Activated CD4-positive, CD25-positive, alpha-beta regulatory T cell treated with anti-CD3 and anti-CD28 coated beads, Interleukin-2, amount 50 U/mL, for 16 hours (primary cell): ENCODE data around the gene PPP2R3B.
"Not testable (repeated sequence)": the region's sequence is repeated elsewhere in the genome, so short reads cannot be mapped to it uniquely, and the experiment has no call there.

Experiments used
- DNase-seq: peaks from one replicate; pipeline ENCODE4 v3.0.0-alpha.2; 2020; ENCODE audit warnings: low read depth, low spot score

The PPP2R3B gene

GRCh38 chrX:305781-306613, 80.7 kb downstream of the PPP2R3B start:
- not testable (repeated sequence) for DNase-seq

DNA sequence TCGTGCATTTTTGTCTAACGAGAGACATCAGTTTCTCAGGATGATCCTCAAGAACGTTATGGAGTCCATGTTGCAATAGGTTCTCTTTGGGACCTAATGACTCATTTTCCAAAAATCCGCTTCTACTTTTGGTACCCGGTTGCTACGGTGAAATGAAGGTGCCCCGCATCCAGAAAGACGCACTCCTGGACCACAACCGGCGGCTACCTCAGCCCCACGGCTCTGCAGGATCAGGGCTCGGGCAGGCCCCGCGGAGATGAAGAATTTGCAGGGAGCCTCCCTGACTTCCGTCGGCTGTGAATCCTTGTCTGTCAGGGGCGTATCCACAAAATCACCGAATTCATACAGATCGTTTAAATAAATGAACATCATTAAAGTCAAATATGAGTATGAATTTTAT, 83.7 kb downstream of the PPP2R3B start:
- DNase-seq: no peak

DNA sequence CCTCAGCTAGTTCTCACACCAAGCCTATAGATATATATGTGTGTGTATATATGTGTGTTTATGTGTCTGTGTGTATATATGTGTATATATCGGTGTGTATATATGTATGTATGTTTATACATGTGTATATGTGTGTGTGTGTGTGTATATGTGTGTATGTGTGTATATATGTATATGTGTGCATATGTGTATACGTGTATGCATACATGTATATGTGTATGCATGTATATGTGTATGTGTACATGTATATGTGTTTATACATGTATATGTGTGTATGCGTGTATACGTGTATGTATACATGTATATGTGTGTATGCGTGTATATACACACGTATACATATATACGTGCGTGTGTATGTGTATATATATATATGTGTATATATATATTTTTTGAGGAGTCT, 86.4 kb downstream of the PPP2R3B start:
- DNase-seq: no peak

DNA sequence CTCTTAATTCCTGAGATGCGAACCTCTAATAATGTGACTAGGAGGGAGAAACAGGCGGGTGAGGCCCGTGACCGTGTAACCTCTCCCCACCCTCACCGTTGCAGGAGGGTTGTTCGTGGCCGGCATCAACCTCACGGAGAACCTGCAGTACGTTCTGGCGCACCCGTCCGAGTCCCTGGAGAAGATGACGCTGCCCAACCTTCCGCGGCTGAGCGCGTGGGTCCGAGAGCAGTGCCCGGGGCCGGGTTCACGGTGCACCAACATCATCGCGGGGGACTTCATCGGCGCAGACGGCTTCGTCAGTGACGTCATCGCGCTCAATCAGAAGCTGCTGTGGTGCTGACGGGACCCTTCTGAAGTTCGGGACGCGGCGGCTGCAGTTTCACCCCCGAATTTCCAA, 87.7 kb downstream of the PPP2R3B start:
- DNase-seq: no peak

DNA sequence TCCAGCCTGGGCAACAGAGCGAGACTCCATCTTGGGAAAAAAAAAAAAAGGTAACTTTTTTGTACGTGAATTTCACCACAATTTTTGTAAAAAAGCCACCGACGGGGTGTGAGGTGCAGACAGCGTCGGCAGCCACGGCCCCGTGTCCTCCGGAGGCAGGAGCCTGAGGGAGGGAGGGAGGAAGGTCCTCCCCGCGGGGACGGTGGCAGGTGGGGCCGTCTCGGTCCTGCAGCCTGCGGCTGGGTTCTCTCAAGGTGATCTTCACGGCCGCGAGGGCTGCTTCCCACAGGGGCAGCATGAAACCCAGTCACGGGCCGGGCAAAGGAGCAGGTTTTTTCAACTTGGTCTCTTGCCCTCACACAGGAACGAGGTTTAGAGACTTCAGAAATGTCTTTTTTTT, 91.6 kb downstream of the PPP2R3B start:
- DNase-seq: no peak

DNA sequence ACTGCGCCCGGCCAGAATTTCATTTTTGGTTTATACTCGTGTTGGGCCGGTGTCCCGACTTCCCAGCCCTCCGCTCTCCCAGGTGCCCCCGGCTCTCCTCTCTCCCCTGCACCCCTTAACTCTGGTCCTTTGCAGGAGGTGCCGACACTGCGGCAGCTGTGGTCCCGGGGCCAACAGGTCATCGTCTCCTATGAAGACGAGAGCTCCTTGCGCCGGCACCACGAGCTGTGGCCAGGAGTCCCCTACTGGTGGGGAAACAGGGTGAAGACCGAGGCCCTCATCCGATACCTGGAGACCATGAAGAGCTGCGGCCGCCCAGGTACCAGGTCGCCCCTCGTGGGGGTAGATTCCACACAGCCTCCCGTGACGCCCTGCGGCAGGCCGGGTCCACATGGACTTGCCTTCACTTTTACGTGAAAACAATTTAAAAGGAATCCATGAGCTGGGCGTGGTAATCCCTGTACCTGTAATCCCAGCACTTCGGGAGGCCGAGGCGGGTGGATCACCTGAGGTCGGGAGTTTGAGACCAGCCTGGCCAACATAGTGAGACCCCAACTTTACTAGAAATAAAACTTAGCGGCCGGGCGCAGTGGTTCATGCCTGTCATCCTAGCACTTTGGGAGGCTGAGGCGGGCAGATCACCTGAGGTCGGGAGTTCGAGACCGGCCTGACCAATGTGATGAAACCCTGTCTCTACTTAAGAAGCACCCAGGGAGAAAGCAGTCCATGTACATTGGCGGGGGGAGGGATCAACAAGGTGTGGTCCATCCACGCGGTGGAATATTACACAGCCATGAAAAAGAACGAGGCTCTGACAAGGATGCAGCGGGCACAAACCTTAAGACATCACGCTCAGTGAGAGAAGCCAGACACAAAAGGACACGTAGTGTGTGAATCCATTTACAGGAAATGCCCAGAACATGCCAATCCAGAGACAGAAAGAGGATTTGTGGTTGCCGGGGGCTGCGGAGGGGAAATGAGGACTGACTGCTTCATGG, 93.5 kb downstream of the PPP2R3B start:
- no peak for DNase-seq

GRCh38 chrX:291411-291901, 95.3 kb downstream of the PPP2R3B start:
- no peak for DNase-seq

- DNase-seq: no peak
These were observed 96.1 kb downstream of the PPP2R3B start for GRCh38 chrX:290476-291166.

GRCh38 chrX:288561-288991, 98.1 kb downstream of the PPP2R3B start:
- no peak for DNase-seq

- no peak for DNase-seq
These were observed 99.0 kb downstream of the PPP2R3B start for GRCh38 chrX:287670-288069.

DNA sequence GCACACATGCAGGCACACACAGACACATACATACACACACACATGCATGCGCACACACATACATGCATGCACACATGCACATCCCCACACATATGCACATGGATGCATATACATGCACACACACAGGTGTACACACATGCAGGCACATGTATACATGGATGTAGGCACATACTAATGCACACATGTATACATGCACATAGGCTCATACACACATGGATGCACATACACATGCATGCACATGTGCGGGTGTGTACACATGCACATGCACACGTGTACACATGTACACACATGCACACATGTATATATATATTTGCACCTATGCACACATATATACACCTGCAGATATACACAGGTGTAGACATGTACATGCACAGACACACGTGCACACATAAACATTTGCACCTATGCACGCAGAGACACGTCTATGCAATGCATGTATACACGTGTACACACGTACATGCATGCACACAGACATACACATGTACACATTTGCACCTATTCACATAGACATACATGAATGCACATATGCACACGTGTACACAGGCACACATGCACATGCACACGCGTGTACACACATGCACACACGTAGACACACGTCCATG, 101.5 kb downstream of the PPP2R3B start:
- DNase-seq: no peak
